ENCODE data around the gene LTB. TPM values are rescaled to one million over a fixed set of nuclear protein-coding genes. Genes with fewer than 3 reads are reported as not detected.
A peak's percentile ranks its signal among the peaks of the same experiment; 100 is the strongest.

LTB gene
- total and polyA plus RNA-seq, 9 of the 15 experiments (the other 6 are each of a cell fraction or from before 2014, with no cell fraction given): 0.07 to 0.51 TPM; not detected in 7

- no peak for TF ChIP-seq CLOCK (CRISPR knock-in tag; IDR thresholded peaks at IDR 0.05; ENCODE audit: borderline replicate concordance)
Observed at GRCh38 chr6:31573239-31574105, 8.8 kb downstream of the LTB start (continued).

DNA sequence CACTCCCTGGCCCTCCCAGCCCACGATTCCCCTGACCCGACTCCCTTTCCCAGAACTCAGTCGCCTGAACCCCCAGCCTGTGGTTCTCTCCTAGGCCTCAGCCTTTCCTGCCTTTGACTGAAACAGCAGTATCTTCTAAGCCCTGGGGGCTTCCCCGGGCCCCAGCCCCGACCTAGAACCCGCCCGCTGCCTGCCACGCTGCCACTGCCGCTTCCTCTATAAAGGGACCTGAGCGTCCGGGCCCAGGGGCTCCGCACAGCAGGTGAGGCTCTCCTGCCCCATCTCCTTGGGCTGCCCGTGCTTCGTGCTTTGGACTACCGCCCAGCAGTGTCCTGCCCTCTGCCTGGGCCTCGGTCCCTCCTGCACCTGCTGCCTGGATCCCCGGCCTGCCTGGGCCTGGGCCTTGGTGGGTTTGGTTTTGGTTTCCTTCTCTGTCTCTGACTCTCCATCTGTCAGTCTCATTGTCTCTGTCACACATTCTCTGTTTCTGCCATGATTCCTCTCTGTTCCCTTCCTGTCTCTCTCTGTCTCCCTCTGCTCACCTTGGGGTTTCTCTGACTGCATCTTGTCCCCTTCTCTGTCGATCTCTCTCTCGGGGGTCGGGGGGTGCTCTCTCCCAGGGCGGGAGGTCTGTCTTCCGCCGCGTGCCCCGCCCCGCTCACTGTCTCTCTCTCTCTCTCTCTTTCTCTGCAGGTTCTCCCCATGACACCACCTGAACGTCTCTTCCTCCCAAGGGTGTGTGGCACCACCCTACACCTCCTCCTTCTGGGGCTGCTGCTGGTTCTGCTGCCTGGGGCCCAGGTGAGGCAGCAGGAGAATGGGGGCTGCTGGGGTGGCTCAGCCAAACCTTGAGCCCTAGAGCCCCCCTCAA lies 9.9 kb downstream of the LTB start, which contains the start of gene LTA:
Gene LTA, plus strand, starts transcription at position 249 of the 871 bp plus-strand sequence. Its CDS starts 454 bp downstream, at position 703.
- FAIRE-seq: no peak
- in situ Hi-C loops (cut with MboI) (no loop called here), intact Hi-C loops (cut with micrococcal nuclease) (no loop called here)
- H3K4me2 ChIP-seq (ENCODE audit: insufficient read depth, low read length): no peak within 1 kb of the TSS
- peaks cover 0 to 24% of the 10 kb centered on the region in 2 experiments; a peak in 2 of 5 replicates for H3K4me1 ChIP-seq (replicated peaks in 1 of 2; ENCODE audit: control insufficient read depth in 2 of 2, insufficient read depth in 2 of 2, low read length in 2 of 2)
- POLR2A ChIA-PET: interaction anchor here (1.1 to 2.0 kb wide), 2 partner anchors 9 to 14 kb away, joined by 4 to 8 read pairs; partner anchors contain the start of gene LST1
- peak; percentile 13; the same call in 1 of the 3 replicates for ATAC-seq
- no peak for DNase-seq (ENCODE audit: extremely low read depth in 1 of 4, low spot score in 3 of 4)
- H3K9ac ChIP-seq (ENCODE audit: insufficient read depth in 1 of 2, low read depth in 2 of 2, low read length in 2 of 2): peak within 1 kb of the TSS in 1 of 2 experiments; percentile 40; a peak in 2 of 4 replicates
- WGBS (ENCODE audit: insufficient coverage, low coverage, missing lambda C conversion rate): 41% methylated on average over 26 of the region's 27 CpGs
- H2AFZ ChIP-seq (ENCODE audit: low read depth, low read length): no peak within 1 kb of the TSS
- no peak within 1 kb of the TSS for H3K27ac ChIP-seq (ENCODE audit: extremely low read depth, low read depth, low read length)
- no peaks in the 10 kb centered on the region for H4K20me1 ChIP-seq (replicated peaks; ENCODE audit: control insufficient read depth, insufficient read depth, low read length)
- BruUV-seq (replicated peaks): no TSS peak
- no peaks in the 10 kb centered on the region for H3K79me2 ChIP-seq (ENCODE audit: control insufficient read depth, insufficient read depth, low read length)
- H3K27me3 ChIP-seq (ENCODE audit: control insufficient read depth in 2 of 2, insufficient read depth in 2 of 2, low read length in 2 of 2): no peaks in the 10 kb centered on the region
- no peaks in the 10 kb centered on the region for H3K9me1 ChIP-seq (ENCODE audit: control insufficient read depth, insufficient read depth, low read length)
- no peak for TF ChIP-seq BHLHE40 (IDR thresholded peaks at IDR 0.05; ENCODE audit: low read length)
- TF ChIP-seq RBFOX2 (IDR thresholded peaks at IDR 0.05; ENCODE audit: low read depth, low read length): no peak
- TF ChIP-seq SAFB2 (IDR thresholded peaks at IDR 0.05; ENCODE audit: borderline replicate concordance, low read depth, low read length, severe bottlenecking): no peak
- no peak for TF ChIP-seq TAF9B (IDR thresholded peaks at IDR 0.05; ENCODE audit: partially characterized antibody)
- no peak for TF ChIP-seq CHD4 (IDR thresholded peaks at IDR 0.05; ENCODE audit: insufficient read depth, insufficient replicate concordance, low read depth, low read length, poor library complexity, severe bottlenecking)
- no peak for TF ChIP-seq ZNF436 (CRISPR knock-in tag; IDR thresholded peaks at IDR 0.05)
- no peak for TF ChIP-seq MCM2 (IDR thresholded peaks at IDR 0.05; ENCODE audit: low read depth)
- no peak for TF ChIP-seq CBX1 (IDR thresholded peaks at IDR 0.05; ENCODE audit: low read depth)
- CTCF ChIA-PET (ENCODE audit: low intra/inter-chr PET ratio): no interaction called here
- H3K9me3 ChIP-seq (replicated peaks; ENCODE audit: control insufficient read depth, insufficient read depth, low read depth, low read length): no peaks in the 10 kb centered on the region
- no peak within 1 kb of the TSS for H3K4me3 ChIP-seq
- H3K36me3 ChIP-seq (ENCODE audit: control insufficient read depth, insufficient read depth, low read length): no peaks in the 10 kb centered on the region

Data from K562 (cell line).